Measurements from ENCODE around the gene MRPL1. TPM values are rescaled to one million over a fixed set of nuclear protein-coding genes. Genes with fewer than 3 reads are reported as not detected.

Gene MRPL1
- polyA plus RNA-seq, 1 experiment: 8.3 TPM

DNA sequence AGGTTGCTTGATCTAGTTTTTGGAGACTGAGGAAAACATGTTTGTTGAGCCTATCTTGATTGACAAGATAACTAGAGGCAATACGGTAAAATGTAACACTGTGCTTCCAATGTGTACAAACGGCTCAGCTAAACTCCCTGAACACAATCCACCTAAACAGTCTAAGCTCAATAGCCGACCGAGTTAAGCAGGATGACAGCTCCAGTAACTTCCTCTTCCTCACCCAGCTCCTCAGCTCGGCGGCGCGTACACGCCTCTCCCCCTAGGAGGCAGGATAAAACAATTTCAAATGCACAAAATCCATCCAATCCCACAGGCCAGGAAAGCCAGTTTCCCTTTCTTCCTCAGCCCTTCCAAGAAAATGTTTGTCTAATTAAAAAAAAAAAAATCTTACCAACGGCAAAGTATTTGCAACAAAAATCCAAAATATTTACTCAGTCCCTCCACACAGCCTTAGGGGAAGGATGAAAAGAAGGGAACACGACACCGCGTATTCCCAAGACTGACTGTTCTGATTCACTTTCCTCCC, 44.5 kb upstream of the MRPL1 start:
- ChIA-PET CTCF (interaction anchor here (0.6 to 1.5 kb wide), 4 partner anchors 9 to 698 kb away, joined by 3 to 9 read pairs (median 4); no protein-coding TSS in a partner anchor), POLR2A (interaction anchor here (0.6 to 0.7 kb wide), 3 partner anchors 44 to 100 kb away, joined by 3 read pairs; no protein-coding TSS in a partner anchor)
- H3K4me3 ChIP-seq (ENCODE audit: low read depth, low read length): peak overlapping the region; percentile 95
- peak; percentile 37 for DNase-seq (ENCODE audit: low read depth)
- TF ChIP-seq, protein P1, sequence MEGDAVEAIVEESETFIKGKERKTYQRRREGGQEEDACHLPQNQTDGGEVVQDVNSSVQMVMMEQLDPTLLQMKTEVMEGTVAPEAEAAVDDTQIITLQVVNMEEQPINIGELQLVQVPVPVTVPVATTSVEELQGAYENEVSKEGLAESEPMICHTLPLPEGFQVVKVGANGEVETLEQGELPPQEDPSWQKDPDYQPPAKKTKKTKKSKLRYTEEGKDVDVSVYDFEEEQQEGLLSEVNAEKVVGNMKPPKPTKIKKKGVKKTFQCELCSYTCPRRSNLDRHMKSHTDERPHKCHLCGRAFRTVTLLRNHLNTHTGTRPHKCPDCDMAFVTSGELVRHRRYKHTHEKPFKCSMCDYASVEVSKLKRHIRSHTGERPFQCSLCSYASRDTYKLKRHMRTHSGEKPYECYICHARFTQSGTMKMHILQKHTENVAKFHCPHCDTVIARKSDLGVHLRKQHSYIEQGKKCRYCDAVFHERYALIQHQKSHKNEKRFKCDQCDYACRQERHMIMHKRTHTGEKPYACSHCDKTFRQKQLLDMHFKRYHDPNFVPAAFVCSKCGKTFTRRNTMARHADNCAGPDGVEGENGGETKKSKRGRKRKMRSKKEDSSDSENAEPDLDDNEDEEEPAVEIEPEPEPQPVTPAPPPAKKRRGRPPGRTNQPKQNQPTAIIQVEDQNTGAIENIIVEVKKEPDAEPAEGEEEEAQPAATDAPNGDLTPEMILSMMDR (IDR thresholded peaks at IDR 0.05; ENCODE audit: insufficient read depth, low read depth, low read length): peak; percentile 71
- H3K27me3 ChIP-seq (ENCODE audit: control insufficient read depth, insufficient read depth, low read length): no peaks in the 10 kb centered on the region
- H3K36me3 ChIP-seq (ENCODE audit: control insufficient read depth, insufficient read depth, low read length): no peaks in the 10 kb centered on the region

DNA sequence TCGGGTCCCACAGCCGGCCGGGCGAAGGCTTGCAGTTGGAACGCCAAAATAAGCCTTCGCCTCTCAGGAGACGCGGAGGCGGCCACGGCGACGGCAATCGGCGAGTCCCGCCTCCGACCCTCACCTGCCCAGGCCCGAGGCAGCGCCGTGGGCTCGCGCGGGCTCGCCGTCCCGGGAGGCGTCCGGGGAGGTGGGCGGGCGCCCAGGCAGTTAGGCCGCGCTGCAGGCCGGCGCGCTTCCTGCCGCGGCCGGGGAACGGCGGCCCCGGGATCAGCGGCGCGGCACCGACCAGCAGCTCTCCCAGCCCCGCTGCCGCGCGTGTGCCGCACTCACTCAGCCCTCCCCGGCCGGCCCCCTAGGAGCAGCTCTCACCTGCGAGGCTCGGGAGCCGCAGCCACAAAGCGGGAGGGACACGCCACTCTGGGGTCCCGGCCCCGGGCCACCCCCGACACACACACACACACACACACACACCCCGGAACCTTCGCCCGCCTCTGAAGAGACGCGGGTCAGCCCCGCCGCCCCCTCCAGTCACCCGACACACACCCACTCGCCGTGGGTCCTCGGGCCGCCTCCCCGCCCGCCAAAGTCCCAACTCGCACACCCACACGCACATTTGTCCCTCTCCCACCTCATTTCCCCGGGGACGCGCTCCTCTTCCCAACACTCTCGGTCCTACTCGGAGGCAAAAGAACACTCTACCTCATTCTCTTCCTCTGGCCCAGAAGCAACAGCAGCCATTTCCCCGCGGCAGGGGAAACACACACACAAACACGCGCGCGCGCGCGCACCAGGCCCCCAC, 43.8 kb upstream of the MRPL1 start, which contains the start of gene CNOT6L:
CNOT6L (minus strand) TSS at position 767 of the 802 bp plus-strand sequence; CDS start at position 707, 60 bp downstream.
- POLR2A ChIA-PET: interaction anchor here (0.6 kb wide), 2 partner anchors 43 to 100 kb away, joined by 3 read pairs; no protein-coding TSS in a partner anchor
- CTCF ChIA-PET: interaction anchor here (0.6 to 1.5 kb wide), 2 partner anchors 8 to 10 kb away, joined by 3 to 9 read pairs; no protein-coding TSS in a partner anchor
- TF ChIP-seq, protein P1 (IDR thresholded peaks at IDR 0.05; ENCODE audit: insufficient read depth, low read depth, low read length): no peak

DNA sequence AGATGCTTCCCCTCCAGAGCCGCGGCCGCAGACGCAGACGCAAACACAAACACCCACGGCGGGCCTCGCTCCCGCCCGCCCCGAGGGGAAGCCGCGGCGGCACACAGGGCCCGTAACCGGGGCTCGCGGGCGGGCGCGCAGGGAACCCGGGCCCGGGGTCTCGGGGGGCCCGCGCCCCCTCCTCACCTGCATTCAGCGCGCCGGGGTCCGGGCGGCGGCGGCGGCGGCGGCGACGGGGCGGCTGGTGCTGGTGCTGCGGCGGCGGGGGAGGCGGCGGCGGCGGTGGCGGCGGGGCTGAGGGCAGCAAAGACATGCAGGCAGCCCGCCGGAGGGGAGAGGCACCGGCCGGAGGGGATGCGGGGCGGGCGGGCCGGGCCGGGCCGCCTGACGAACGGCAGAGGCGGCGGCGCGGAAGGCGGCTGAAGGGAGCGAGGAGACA, 43.2 kb upstream of the MRPL1 start:
- CTCF ChIA-PET: interaction anchor here (1.8 to 2.0 kb wide), 2 partner anchors 8 to 18 kb away, joined by 4 to 5 read pairs; no protein-coding TSS in a partner anchor
- DNase-seq (ENCODE audit: low read depth): no peak
- POLR2A ChIA-PET: no interaction called here
- TF ChIP-seq, protein P1 (IDR thresholded peaks at IDR 0.05; ENCODE audit: insufficient read depth, low read depth, low read length): no peak
- H3K36me3 ChIP-seq (ENCODE audit: control insufficient read depth, insufficient read depth, low read length): no peaks in the 10 kb centered on the region
- H3K27me3 ChIP-seq (ENCODE audit: control insufficient read depth, insufficient read depth, low read length): no peaks in the 10 kb centered on the region
- H3K4me3 ChIP-seq (ENCODE audit: low read depth, low read length): peak overlapping the region; percentile 95

More for the DNA sequence above, 43.8 kb upstream of the MRPL1 start, which contains the start of gene CNOT6L:
- Histone ChIP-seq H3K4me3 (ENCODE audit: low read depth, low read length) (peak within 1 kb of the TSS; percentile 95), H3K36me3 (ENCODE audit: control insufficient read depth, insufficient read depth, low read length) (no peaks in the 10 kb centered on the region), H3K27me3 (ENCODE audit: control insufficient read depth, insufficient read depth, low read length) (no peaks in the 10 kb centered on the region)
- DNase-seq (ENCODE audit: low read depth): no peak

DNA sequence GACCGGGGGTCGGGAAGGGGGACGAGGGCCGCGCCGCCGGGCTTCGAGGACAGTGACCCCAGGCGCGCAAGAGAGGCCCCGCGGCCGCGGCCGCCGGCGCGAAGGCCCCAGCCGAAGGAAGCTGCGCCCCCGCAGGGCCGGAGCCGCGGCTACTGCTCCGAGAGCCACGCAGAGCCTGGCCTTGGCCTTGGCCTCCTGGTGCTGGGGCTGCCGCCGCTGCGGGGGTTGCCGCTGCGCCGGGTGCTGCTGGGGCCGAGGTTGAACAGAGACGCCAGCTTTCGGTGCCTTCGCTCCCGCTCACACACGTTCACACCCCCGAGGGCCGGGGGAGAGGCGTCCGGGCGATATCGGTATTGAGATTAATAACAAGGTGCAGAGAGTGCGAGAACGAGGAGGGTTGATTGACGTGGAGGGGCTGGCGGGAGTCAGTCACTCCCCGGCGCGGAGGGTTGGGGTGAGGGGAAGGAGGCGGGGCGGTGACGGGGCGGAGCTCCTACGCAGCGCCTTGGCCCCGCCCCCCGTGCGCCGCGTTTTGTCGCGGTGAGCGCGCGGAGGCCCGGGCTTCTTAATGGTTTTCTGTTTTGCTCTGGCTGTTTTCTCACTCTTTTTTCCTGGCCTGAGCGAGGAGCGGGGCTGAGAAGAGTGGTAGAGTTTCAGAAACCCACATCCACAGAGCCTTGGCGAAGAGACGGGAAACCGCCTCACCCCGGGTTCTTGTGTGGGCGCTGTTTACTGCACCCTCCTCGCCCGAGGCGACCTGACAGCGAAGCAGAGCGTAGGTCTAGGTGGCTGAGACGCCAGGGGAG, 42.6 kb upstream of the MRPL1 start:
- no peak for DNase-seq (ENCODE audit: low read depth)
- POLR2A ChIA-PET: no interaction called here
- TF ChIP-seq, protein P1 (IDR thresholded peaks at IDR 0.05; ENCODE audit: insufficient read depth, low read depth, low read length): no peak
- Histone ChIP-seq H3K4me3 (ENCODE audit: low read depth, low read length) (peak overlapping the region; percentile 95), H3K36me3 (ENCODE audit: control insufficient read depth, insufficient read depth, low read length) (no peaks in the 10 kb centered on the region), H3K27me3 (ENCODE audit: control insufficient read depth, insufficient read depth, low read length) (no peaks in the 10 kb centered on the region)
- CTCF ChIA-PET: interaction anchor here (1.0 to 2.0 kb wide), 6 partner anchors 9 to 122 kb away, joined by 3 to 5 read pairs (median 4); partner anchors contain the start of gene MRPL1
